Erythroblast (primary cell): ENCODE results near the gene SBNO2.

Experiments used
- GATA1 ChIP-seq: IDR thresholded peaks from 2 replicates; pipeline ENCODE4 v1.6.1; 2011; ENCODE audit warnings: low read depth, mild to moderate bottlenecking, control low read depth, low read length, moderate library complexity
- POLR2A ChIP-seq: IDR thresholded peaks from 2 replicates; pipeline ENCODE4 v1.6.1; 2011; ENCODE audit warnings: mild to moderate bottlenecking, low read length

GRCh38 chr19:1156830-1157615, 17.0 kb downstream of the SBNO2 start:
- TF ChIP-seq POLR2A (no peak), GATA1 (no peak)
